ENCODE data around the gene HS3ST4.

DNA sequence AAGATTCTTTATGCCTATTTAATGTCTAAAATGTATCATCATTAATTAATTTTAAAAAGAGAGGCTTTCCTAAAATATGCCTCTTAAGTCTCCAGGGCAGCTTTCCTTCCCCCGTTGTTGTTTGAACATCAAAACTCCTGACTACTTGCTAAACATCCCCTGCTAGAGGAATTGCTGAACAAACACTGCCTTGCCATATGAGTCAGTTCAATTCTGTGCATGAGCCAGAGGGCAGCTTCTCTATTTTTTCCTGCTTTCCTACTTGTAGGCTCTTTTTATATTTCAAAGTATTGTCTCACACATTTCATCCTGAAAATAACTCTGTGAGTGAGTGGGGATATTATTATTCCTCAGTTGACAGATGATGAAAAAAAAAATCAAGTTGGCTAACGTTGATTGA, 143.4 kb downstream of the HS3ST4 start:
- TF ChIP-seq EZH2 (IDR thresholded peaks at IDR 0.05; ENCODE audit: insufficient read depth, poor library complexity, severe bottlenecking): no peak
- TF ChIP-seq EZH2phosphoT487 (IDR thresholded peaks at IDR 0.05; ENCODE audit: insufficient read depth, low read depth): no peak
